Nephron progenitor cell (in vitro differentiated cells): ENCODE results near the gene RAMACL.
"Not testable (repeated sequence)": the region's sequence is repeated elsewhere in the genome, so short reads cannot be mapped to it uniquely, and the experiment has no call there.

ENCODE experiments used
- DNase-seq: peaks from one replicate; pipeline ENCODE4 v3.0.0; 2021
- H3K27ac Mint-ChIP-seq: 2 replicates; pipeline ENCODE4 v1.8.0; 2021; ENCODE audit warnings: mild to moderate bottlenecking, moderate library complexity, mixed read lengths
- H3K27me3 Mint-ChIP-seq: 2 replicates; pipeline ENCODE4 v1.8.0; 2021; ENCODE audit warnings: mild to moderate bottlenecking, low read depth, mixed read lengths; ENCODE audit not compliant: poor library complexity
- H3K36me3 Mint-ChIP-seq: 2 replicates; pipeline ENCODE4 v1.8.0; 2021; ENCODE audit warnings: low read depth, mixed read lengths
- H3K4me1 Mint-ChIP-seq: 2 replicates; pipeline ENCODE4 v1.8.0; 2021; ENCODE audit warnings: mixed read lengths
- H3K4me3 Mint-ChIP-seq: 2 replicates; pipeline ENCODE4 v1.8.0; 2021; ENCODE audit warnings: mild to moderate bottlenecking, moderate library complexity, mixed read lengths
- H3K9me3 Mint-ChIP-seq: 2 replicates; pipeline ENCODE4 v1.8.0; 2021; ENCODE audit warnings: mild to moderate bottlenecking, moderate library complexity, mixed read lengths
- CTCF ChIP-seq: fragments of 200-600 bp; sonication (generic); IDR thresholded peaks from 2 replicates; pipeline ENCODE4 v1.5.0; 2021; ENCODE audit warnings: antibody characterized with exemption

The RAMACL gene

GRCh38 chr6:166586424-166587156 is at the start of gene RAMACL:
Gene RAMACL (minus strand): TSS chr6:166586678. CDS start chr6:166586477, 201 bp downstream.
- peaks cover 2% of the 10 kb centered on the region for H3K27me3 Mint-ChIP-seq
- H3K27ac Mint-ChIP-seq = peak within 1 kb of the TSS; percentile 44
- H3K9me3 Mint-ChIP-seq = no peaks in the 10 kb centered on the region
- H3K4me3 Mint-ChIP-seq = no peak within 1 kb of the TSS
- no peak for TF ChIP-seq CTCF
- no peaks in the 10 kb centered on the region for H3K36me3 Mint-ChIP-seq
- DNase-seq = peak; percentile 26
- peaks cover 37% of the 10 kb centered on the region for H3K4me1 Mint-ChIP-seq

- Mint-ChIP-seq H3K9me3 (no peaks in the 10 kb centered on the region), H3K27ac (no peak overlapping the region), H3K36me3 (no peaks in the 10 kb centered on the region), H3K4me3 (no peak overlapping the region), H3K4me1 (peaks cover 34% of the 10 kb centered on the region), H3K27me3 (peaks cover 28% of the 10 kb centered on the region)
- DNase-seq = no peak
- TF ChIP-seq CTCF = no peak
Observed at GRCh38 chr6:166635013-166635970, 48.8 kb upstream of the RAMACL start.

- not testable (repeated sequence) for H3K4me3 Mint-ChIP-seq, H3K27ac Mint-ChIP-seq, H3K36me3 Mint-ChIP-seq
Observed at GRCh38 chr6:166634581-166634980, 48.1 kb upstream of the RAMACL start.

GRCh38 chr6:166633732-166634535 is 47.5 kb upstream of the RAMACL start:
- Mint-ChIP-seq H3K27ac (no peak overlapping the region), H3K4me1 (peaks cover 21% of the 10 kb centered on the region)

More at GRCh38 chr6:166634581-166634980, 48.1 kb upstream of the RAMACL start:
- peaks cover 27% of the 10 kb centered on the region for H3K4me1 Mint-ChIP-seq
- DNase-seq, H3K9me3 Mint-ChIP-seq: not testable (repeated sequence)
- H3K27me3 Mint-ChIP-seq = peaks cover 33% of the 10 kb centered on the region

GRCh38 chr6:166632731-166633130 is 46.3 kb upstream of the RAMACL start:
- Mint-ChIP-seq H3K36me3 (no peaks in the 10 kb centered on the region), H3K27ac (no peak overlapping the region), H3K9me3 (no peaks in the 10 kb centered on the region), H3K4me1 (peaks cover 24% of the 10 kb centered on the region), H3K4me3 (no peak overlapping the region), H3K27me3 (peaks cover 45% of the 10 kb centered on the region)
- TF ChIP-seq CTCF = no peak
- no peak for DNase-seq

More at GRCh38 chr6:166633732-166634535, 47.5 kb upstream of the RAMACL start:
- Mint-ChIP-seq H3K27me3 (peaks cover 34% of the 10 kb centered on the region), H3K9me3 (no peaks in the 10 kb centered on the region), H3K4me3 (no peak overlapping the region), H3K36me3 (no peaks in the 10 kb centered on the region)
- no peak for TF ChIP-seq CTCF
- DNase-seq = no peak
